OCI-LY1 (cell line): ENCODE results near the gene TBC1D5.

Experiments used
- CTCF ChIP-seq: fragments of 200-600 bp; sonication (generic), shearing (Covaris generic); IDR thresholded peaks from 2 replicates; pipeline ENCODE4 v1.5.1; 2017; ENCODE audit warnings: mild to moderate bottlenecking, antibody characterized with exemption, low read length, moderate library complexity, mixed read lengths
- EZH2 ChIP-seq: fragments of 200-600 bp; sonication (generic), shearing (Covaris generic); IDR thresholded peaks from 2 replicates; pipeline ENCODE4 v1.8.0; 2017; ENCODE audit warnings: borderline replicate concordance, mixed run types, mild to moderate bottlenecking, antibody characterized with exemption, low read length, moderate library complexity, mixed read lengths

GRCh38 chr3:17670749-17671148 is 71.7 kb downstream of the TBC1D5 start:
- TF ChIP-seq CTCF (no peak), EZH2 (no peak)
